ENCODE measurements around the gene SLC1A7. TPM values are rescaled to one million over a fixed set of nuclear protein-coding genes. Genes with fewer than 3 reads are reported as not detected.

The SLC1A7 gene
- total RNA-seq, 4 donors from 2014 or later, result 4.7 to 12.8 (median 9.4) TPM; not detected in 1

DNA sequence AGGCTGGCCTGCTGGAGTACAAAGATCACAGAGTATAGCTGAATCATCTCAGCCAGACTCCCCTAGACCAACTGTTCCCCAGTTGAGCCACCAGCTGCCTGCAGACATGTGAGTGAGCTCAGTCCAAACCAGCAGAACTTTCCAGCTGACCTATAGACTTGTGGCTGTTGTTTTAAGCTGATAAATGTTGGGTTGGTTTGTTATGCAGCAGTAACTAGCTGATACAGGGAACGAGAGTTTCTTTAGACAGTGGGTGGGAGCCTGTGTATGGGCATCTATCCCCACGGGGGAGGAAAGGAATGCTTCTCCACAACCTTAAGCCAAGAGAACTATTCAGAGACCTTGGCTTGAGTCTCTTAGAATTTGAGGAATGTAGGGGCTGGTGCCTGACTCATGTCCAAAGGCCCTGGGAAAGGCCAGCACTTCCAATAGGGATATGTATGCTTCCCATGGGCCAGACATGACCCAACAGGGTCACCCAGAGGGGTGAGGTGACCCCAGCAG lies 30.1 kb downstream of the SLC1A7 start:
- peak overlapping the region in 3 of 4 donors; percentile 62 to 88 (median 83) for H3K27ac ChIP-seq
- H3K4me1 ChIP-seq, result peaks cover 0 to 63% (median 3%) of the 10 kb centered on the region in 4 donors
- H3K36me3 ChIP-seq, result no peaks in the 10 kb centered on the region
- no peaks in the 10 kb centered on the region for H3K9me3 ChIP-seq
- no peak overlapping the region for H3K4me3 ChIP-seq
- no peak for TF ChIP-seq POLR2A (IDR thresholded peaks at IDR 0.05)
- TF ChIP-seq CTCF (IDR thresholded peaks at IDR 0.05), result peak in 1 of 6 experiments; percentile 15
- no peaks in the 10 kb centered on the region for H3K27me3 ChIP-seq
- peak in 1 of 3 donors; percentile 72 for DNase-seq

- TF ChIP-seq POLR2A (IDR thresholded peaks at IDR 0.05) (no peak), CTCF (IDR thresholded peaks at IDR 0.05) (no peak)
- Histone ChIP-seq H3K27me3 (no peaks in the 10 kb centered on the region), H3K36me3 (no peaks in the 10 kb centered on the region), H3K4me1 (peaks cover 0 to 56% (median 3%) of the 10 kb centered on the region in 4 donors), H3K9me3 (no peaks in the 10 kb centered on the region), H3K27ac (peak overlapping the region in 3 of 4 donors; percentile 62 to 88 (median 83)), H3K4me3 (peak overlapping the region in 1 of 4 donors; percentile 5)
- DNase-seq, result no peak
These were observed 30.7 kb downstream of the SLC1A7 start for GRCh38 chr1:53111693-53112092.

- DNase-seq, result peak in 2 of 3 donors; percentile 90 to 91
- Histone ChIP-seq H3K4me1 (peaks cover 0 to 51% (median 3%) of the 10 kb centered on the region in 4 donors), H3K4me3 (peak overlapping the region in 1 of 4 donors; percentile 5), H3K9me3 (no peaks in the 10 kb centered on the region), H3K36me3 (no peaks in the 10 kb centered on the region), H3K27ac (peak overlapping the region in 3 of 4 donors; percentile 62 to 88 (median 83)), H3K27me3 (no peaks in the 10 kb centered on the region)
- TF ChIP-seq POLR2A (IDR thresholded peaks at IDR 0.05) (peak; percentile 14 to 36), CTCF (IDR thresholded peaks at IDR 0.05) (peak in 2 of 6 experiments; percentile 36 to 38)
These were observed 31.3 kb downstream of the SLC1A7 start for GRCh38 chr1:53111073-53111556.

- H3K27ac ChIP-seq, result peak overlapping the region in 3 of 4 donors; percentile 62 to 88 (median 83)
- DNase-seq, result no peak
- H3K36me3 ChIP-seq, result no peaks in the 10 kb centered on the region
- peaks cover 0 to 45% (median 3%) of the 10 kb centered on the region in 4 donors for H3K4me1 ChIP-seq
- H3K4me3 ChIP-seq, result no peak overlapping the region
- no peak for TF ChIP-seq CTCF (IDR thresholded peaks at IDR 0.05)
- TF ChIP-seq POLR2A (IDR thresholded peaks at IDR 0.05), result no peak
- H3K27me3 ChIP-seq, result no peaks in the 10 kb centered on the region
- no peaks in the 10 kb centered on the region for H3K9me3 ChIP-seq
These were observed 31.9 kb downstream of the SLC1A7 start for GRCh38 chr1:53110370-53111072.

GRCh38 chr1:53108646-53109580 lies 33.5 kb downstream of the SLC1A7 start:
- Histone ChIP-seq H3K27ac (peak overlapping the region in 1 of 4 donors; percentile 83), H3K4me3 (no peak overlapping the region), H3K36me3 (no peaks in the 10 kb centered on the region), H3K4me1 (peaks cover 0 to 34% (median 3%) of the 10 kb centered on the region in 4 donors), H3K27me3 (no peaks in the 10 kb centered on the region), H3K9me3 (no peaks in the 10 kb centered on the region)
- TF ChIP-seq POLR2A (IDR thresholded peaks at IDR 0.05) (no peak), CTCF (IDR thresholded peaks at IDR 0.05) (no peak)
- no peak for DNase-seq

Data from Peyer's patch (tissue), 4 donors.